Neural crest cell (in vitro differentiated cells): Measurements from ENCODE around the gene RBMS2. TPM values are rescaled to one million over a fixed set of nuclear protein-coding genes. Genes with fewer than 3 reads are reported as not detected.
"Not testable (repeated sequence)": the region's sequence is repeated elsewhere in the genome, so short reads cannot be mapped to it uniquely, and the experiment has no call there.

Source experiments
- DNase-seq: peaks from one replicate; pipeline ENCODE4 v3.0.0; 2021; ENCODE audit warnings: low read depth, mixed read lengths, low spot score
- H3K27ac Mint-ChIP-seq: one replicate; pipeline ENCODE4 v1.8.0; 2021; ENCODE audit warnings: mild to moderate bottlenecking, mixed read lengths; ENCODE audit not compliant: unreplicated experiment
- H3K27me3 Mint-ChIP-seq: 2 replicates; pipeline ENCODE4 v1.8.0; 2021; ENCODE audit warnings: low read depth, mild to moderate bottlenecking, mixed read lengths
- H3K36me3 Mint-ChIP-seq: 2 replicates; pipeline ENCODE4 v1.8.0; 2021; ENCODE audit warnings: low read depth, mild to moderate bottlenecking, mixed read lengths
- H3K4me1 Mint-ChIP-seq: 2 replicates; pipeline ENCODE4 v1.8.0; 2021; ENCODE audit warnings: mixed read lengths
- H3K4me3 Mint-ChIP-seq: one replicate; pipeline ENCODE4 v1.8.0; 2021; ENCODE audit warnings: mild to moderate bottlenecking, mixed read lengths
- H3K9me3 Mint-ChIP-seq: 2 replicates; pipeline ENCODE4 v1.8.0; 2021; ENCODE audit warnings: mixed read lengths
- CTCF ChIP-seq: fragments of 200-600 bp; sonication (generic); conservative IDR thresholded peaks from 2 replicates; pipeline ENCODE4 v1.5.0; 2021; ENCODE audit warnings: antibody characterized with exemption, mild to moderate bottlenecking
- total RNA-seq: library from RNA; stranded (reverse); gene quantifications from 2 replicates; pipeline ENCODE4 v1.2.1, GENCODE V29; 2021

The RBMS2 gene
- total RNA-seq, 1 donor from 2014 or later, result 29.3 TPM

GRCh38 chr12:56490360-56490759 is 31.3 kb upstream of the RBMS2 start:
- DNase-seq, result no peak
- H3K27ac Mint-ChIP-seq, result no peak overlapping the region
- H3K9me3 Mint-ChIP-seq, result peaks cover 5% of the 10 kb centered on the region
- peaks cover 73% of the 10 kb centered on the region for H3K27me3 Mint-ChIP-seq
- peaks cover 13% of the 10 kb centered on the region for H3K4me1 Mint-ChIP-seq
- H3K4me3 Mint-ChIP-seq, result no peak overlapping the region
- H3K36me3 Mint-ChIP-seq, result peaks cover 11% of the 10 kb centered on the region
- TF ChIP-seq CTCF, result no peak

- H3K4me1 Mint-ChIP-seq, H3K36me3 Mint-ChIP-seq, H3K9me3 Mint-ChIP-seq, H3K27ac Mint-ChIP-seq, H3K4me3 Mint-ChIP-seq, DNase-seq: not testable (repeated sequence)
- peaks cover 52% of the 10 kb centered on the region for H3K27me3 Mint-ChIP-seq
Observed at GRCh38 chr12:56493409-56494105, 28.1 kb upstream of the RBMS2 start.

- H3K4me1 Mint-ChIP-seq, H3K9me3 Mint-ChIP-seq, H3K27ac Mint-ChIP-seq, H3K4me3 Mint-ChIP-seq, H3K36me3 Mint-ChIP-seq, DNase-seq: not testable (repeated sequence)
- peaks cover 51% of the 10 kb centered on the region for H3K27me3 Mint-ChIP-seq
Observed at GRCh38 chr12:56494106-56494415, 27.6 kb upstream of the RBMS2 start.

DNA sequence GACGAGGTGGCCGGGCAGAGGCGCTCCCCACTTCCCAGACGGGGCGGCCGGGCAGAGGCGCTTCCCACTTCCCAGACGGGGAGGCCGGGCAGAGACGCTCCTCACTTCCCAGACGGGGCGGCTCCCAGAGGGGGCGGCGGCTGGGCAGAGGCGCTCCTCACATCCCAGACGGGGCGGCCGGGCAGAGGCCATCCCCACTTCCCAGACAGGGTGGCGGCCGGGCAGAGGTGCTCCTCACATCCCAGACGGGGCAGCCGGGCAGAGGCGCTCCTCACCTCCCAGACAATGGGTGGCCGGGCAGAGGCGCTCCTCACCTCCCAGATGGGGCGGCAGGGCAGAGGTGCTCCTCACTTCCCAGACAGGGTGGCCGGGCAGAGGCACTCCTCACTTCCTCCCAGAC is 27.1 kb upstream of the RBMS2 start:
- DNase-seq, H3K4me1 Mint-ChIP-seq, H3K9me3 Mint-ChIP-seq, H3K27ac Mint-ChIP-seq, H3K4me3 Mint-ChIP-seq, H3K36me3 Mint-ChIP-seq: not testable (repeated sequence)
- H3K27me3 Mint-ChIP-seq, result peaks cover 48% of the 10 kb centered on the region

DNA sequence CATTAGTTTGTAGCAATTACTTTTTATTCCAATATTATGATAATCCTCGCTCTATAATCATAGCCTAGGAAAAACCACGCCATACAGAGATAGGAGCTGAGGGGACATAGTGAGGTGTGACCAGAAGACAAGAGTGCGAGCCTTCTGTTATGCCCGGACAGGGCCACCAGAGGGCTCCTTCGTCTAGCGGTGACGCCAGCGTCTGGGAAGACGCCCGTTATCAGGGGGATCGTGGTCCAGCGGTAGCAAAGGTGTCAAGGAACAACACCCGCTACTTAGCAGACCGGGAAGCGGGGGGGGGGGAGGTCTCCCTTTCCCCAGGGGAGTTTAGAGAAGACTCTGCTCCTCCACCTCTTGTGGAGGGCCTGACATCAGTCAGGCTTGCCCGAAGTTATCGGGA is 24.9 kb upstream of the RBMS2 start:
- DNase-seq, result peak; percentile 66
- H3K4me3 Mint-ChIP-seq, H3K36me3 Mint-ChIP-seq, H3K4me1 Mint-ChIP-seq, H3K27ac Mint-ChIP-seq, H3K9me3 Mint-ChIP-seq: not testable (repeated sequence)
- peaks cover 35% of the 10 kb centered on the region for H3K27me3 Mint-ChIP-seq
- TF ChIP-seq CTCF, result peak; percentile 58

- H3K36me3 Mint-ChIP-seq, H3K9me3 Mint-ChIP-seq, DNase-seq, H3K4me1 Mint-ChIP-seq, H3K4me3 Mint-ChIP-seq, H3K27ac Mint-ChIP-seq: not testable (repeated sequence)
- H3K27me3 Mint-ChIP-seq, result peaks cover 24% of the 10 kb centered on the region
Observed at GRCh38 chr12:56498126-56498902, 23.3 kb upstream of the RBMS2 start.

DNA sequence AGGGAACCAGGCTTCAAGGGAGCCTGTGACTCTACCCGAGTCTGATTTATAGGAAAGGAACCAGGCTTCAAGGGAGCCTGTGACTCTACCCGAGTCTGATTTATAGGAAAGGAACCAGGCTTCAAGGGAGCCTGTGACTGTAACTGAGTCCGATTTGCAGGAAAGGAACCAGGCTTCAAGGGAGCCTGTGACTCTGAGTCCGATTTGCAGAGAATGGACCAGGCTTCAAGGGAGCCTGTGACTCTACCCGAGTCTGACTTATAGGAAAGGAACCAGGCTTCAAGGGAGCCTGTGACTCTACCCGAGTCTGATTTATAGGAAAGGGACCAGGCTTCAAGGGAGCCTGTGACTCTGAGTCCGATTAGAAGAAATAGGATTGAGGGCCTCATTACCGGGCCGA is 22.2 kb upstream of the RBMS2 start:
- not testable (repeated sequence) for H3K4me1 Mint-ChIP-seq, H3K4me3 Mint-ChIP-seq, DNase-seq, H3K36me3 Mint-ChIP-seq, H3K9me3 Mint-ChIP-seq, H3K27ac Mint-ChIP-seq
- peaks cover 24% of the 10 kb centered on the region for H3K27me3 Mint-ChIP-seq

GRCh38 chr12:56499879-56500278 is 21.7 kb upstream of the RBMS2 start:
- H3K4me3 Mint-ChIP-seq, H3K9me3 Mint-ChIP-seq, H3K4me1 Mint-ChIP-seq, H3K27ac Mint-ChIP-seq, H3K36me3 Mint-ChIP-seq, DNase-seq: not testable (repeated sequence)
- peaks cover 24% of the 10 kb centered on the region for H3K27me3 Mint-ChIP-seq
